GM10266 (cell line): ENCODE measurements around the gene PF4V1.

Experiments
- DNase-seq: peaks from one replicate; pipeline ENCODE4 v3.0.0; 2012; ENCODE audit errors: extremely low spot score
- TF ChIP-seq, protein P1 (sequence below): IDR thresholded peaks from 2 replicates; pipeline ENCODE4 v1.5.1; 2012; ENCODE audit warnings: mild to moderate bottlenecking, low read depth; ENCODE audit not compliant: control insufficient read depth, insufficient read depth; ENCODE audit errors: missing control alignments

The PF4V1 gene, protein sequence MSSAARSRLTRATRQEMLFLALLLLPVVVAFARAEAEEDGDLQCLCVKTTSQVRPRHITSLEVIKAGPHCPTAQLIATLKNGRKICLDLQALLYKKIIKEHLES

DNA sequence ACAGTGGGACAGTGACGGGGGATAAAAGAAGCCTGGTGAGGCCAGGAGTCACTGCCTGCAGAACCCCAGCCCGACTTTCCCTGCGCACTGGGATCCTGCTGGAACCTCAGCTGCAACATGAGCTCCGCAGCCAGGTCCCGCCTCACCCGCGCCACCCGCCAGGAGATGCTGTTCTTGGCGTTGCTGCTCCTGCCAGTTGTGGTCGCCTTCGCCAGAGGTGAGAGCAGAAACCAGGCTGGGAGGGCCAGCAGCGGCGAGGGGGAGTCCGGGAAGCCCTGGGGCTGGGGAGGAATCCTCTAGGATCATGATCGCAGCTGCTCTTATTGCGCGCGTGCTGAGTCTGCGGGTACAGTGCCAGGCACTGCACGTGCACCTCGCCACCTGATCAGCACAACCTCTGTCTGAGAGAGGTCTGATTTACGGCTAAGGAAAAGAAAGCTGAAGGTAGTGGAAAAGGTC is at the start of gene PF4V1:
PF4V1 (plus strand) TSS at position 51 of the 459 bp plus-strand sequence; CDS start at position 118, 67 bp downstream.
- TF ChIP-seq, protein P1, sequence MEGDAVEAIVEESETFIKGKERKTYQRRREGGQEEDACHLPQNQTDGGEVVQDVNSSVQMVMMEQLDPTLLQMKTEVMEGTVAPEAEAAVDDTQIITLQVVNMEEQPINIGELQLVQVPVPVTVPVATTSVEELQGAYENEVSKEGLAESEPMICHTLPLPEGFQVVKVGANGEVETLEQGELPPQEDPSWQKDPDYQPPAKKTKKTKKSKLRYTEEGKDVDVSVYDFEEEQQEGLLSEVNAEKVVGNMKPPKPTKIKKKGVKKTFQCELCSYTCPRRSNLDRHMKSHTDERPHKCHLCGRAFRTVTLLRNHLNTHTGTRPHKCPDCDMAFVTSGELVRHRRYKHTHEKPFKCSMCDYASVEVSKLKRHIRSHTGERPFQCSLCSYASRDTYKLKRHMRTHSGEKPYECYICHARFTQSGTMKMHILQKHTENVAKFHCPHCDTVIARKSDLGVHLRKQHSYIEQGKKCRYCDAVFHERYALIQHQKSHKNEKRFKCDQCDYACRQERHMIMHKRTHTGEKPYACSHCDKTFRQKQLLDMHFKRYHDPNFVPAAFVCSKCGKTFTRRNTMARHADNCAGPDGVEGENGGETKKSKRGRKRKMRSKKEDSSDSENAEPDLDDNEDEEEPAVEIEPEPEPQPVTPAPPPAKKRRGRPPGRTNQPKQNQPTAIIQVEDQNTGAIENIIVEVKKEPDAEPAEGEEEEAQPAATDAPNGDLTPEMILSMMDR = no peak
- no peak for DNase-seq

DNA sequence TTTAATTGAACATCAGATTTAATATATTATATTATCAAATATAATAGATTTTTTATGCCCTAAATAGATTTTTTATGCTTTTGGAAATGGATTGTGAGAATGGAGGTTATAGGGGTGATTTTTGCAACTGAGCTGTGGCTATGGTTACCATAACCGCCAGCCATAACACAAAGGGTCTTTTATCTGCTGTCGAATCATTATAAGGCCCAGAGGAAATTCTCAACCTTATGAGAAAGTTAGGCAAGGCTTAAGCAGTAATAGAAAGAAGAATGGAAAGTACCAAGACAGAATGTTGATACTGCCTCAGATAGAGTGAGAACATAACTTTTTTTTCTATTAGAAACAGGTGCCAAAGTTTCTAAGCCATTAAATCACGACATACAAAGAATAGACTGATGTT is 42.9 kb upstream of the PF4V1 start:
- DNase-seq = no peak
- TF ChIP-seq, protein P1 = no peak

DNA sequence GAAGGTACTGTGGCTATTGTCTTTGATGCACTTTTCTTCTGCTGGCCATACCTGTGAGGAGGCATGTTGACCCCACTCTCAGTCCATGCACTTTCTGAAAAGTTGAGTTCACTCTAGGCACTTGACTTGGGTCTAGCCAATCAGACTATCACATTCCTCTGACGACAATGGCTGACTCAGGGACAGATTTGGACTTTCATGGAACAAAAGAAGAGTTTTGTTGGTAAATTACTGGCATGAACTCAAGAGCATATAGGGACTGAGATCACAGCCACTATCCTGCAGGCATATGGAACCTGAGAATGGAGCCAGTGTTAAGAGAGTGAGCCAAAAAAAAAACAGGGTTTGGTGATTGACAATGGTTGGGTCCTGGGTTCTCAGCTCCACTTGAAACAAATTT is 41.3 kb upstream of the PF4V1 start:
- no peak for DNase-seq
- TF ChIP-seq, protein P1 = no peak

DNA sequence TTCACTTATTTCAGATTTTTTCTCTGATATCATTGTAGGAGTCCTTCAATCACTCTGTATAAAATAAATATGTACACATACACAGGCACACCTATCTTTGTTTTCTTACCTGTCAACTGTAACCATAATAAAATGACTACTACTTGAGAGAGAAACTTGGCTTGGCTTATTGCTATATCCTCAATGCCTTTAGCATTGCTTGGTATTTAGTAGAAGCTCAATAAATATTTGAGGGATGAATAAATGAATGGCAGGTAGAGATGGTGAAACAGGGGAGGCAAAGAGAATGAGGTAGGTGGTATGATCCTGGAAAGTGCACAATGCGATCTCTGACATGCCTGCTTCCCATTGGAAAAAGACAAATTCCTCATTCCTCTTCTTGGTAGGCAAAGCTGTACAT is 38.4 kb upstream of the PF4V1 start:
- no peak for DNase-seq
- TF ChIP-seq, protein P1 = no peak

DNA sequence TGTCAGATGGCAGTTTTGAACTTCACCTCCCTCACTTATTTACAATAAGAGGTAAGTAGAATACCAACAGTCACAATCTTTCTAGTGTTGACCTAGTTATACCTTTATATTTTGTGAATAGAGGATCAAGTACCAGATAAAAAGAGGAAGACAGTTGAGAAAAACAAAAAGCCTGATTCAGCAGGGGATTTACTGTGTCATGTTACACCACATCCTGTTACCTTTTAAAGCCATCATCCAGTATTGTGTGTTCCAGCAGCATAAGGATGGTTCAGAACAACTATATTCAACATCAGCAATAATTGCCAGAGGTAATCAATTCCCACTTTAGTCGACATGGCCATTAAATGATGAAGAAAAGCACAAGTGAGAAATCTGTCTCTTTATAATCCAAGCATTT is 38.0 kb upstream of the PF4V1 start:
- TF ChIP-seq, protein P1 = no peak
- no peak for DNase-seq

DNA sequence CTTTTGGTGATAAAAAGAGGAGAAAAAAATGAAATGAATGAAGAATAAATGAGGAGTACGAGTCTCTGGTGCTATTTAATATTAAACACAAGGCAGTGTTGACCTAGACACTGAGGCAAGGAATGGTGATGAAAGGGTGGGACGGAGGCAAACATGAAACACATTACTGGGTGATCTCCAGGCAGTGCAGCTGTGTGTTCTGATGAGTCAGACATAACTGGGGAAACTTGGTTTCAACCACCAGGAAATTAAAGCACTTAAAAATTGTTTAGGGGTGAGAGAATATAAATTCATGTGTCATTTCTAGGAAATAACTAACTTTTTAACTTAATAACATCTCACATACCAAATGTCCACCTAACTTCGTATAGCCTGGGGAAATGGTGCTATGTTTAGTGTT is 36.3 kb upstream of the PF4V1 start:
- TF ChIP-seq, protein P1 = no peak
- no peak for DNase-seq

DNA sequence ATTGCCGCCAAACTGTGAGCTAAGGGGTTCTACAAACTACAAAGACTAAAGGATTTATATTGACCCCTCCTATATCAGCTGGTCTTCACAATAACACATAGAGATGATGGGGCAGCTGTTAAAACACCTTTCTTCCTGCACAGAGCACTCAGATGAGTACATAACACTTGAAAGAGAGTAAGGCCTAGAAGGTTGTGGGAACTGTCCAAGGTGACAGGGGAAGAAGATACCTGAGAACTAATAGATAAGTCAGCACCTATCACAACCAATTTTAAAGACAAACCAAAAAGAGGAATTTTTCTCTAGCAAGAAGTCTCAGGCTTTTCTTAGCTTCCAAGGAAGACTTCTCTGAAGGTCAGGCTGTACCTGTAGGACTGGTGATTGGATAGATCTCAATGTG is 35.8 kb upstream of the PF4V1 start:
- DNase-seq = no peak
- TF ChIP-seq, protein P1 = no peak
